SK-N-SH (cell line): Measurements from ENCODE around the gene RELT. TPM values are rescaled to one million over a fixed set of nuclear protein-coding genes. Genes with fewer than 3 reads are reported as not detected.
A peak's percentile ranks its signal among the peaks of the same experiment; 100 is the strongest.

Experiments
- CTCF ChIA-PET: fragments of 300-600, 350-600 bp; formaldehyde crosslinking; extraction: SDS; loops from one replicate; lab custom pipeline; 2021; lab: Yijun Ruan, JAX
- POLR2A ChIA-PET: fragments of 350-600 bp; sonication (Branson Sonifier 250); formaldehyde crosslinking; extraction: SDS; loops from one replicate; lab custom pipeline; 2020; ENCODE audit warnings: antibody characterized with exemption, inconsistent platforms; lab: Yijun Ruan, JAX
- DNase-seq: peaks from one replicate; pipeline ENCODE4 v3.0.0; 2012
- H2AFZ ChIP-seq: fragments of 200-600 bp; sonication (generic); 2 replicates; pipeline ENCODE4 v1.8.1; 2016; ENCODE audit warnings: antibody characterized with exemption, mild to moderate bottlenecking, low read depth
- H3F3A ChIP-seq: fragments of 200-600 bp; sonication (generic); replicated peaks from 2 replicates; pipeline ENCODE3; 2016; ENCODE audit warnings: antibody characterized with exemption, mild to moderate bottlenecking; ENCODE audit not compliant: insufficient read depth
- H3K27ac ChIP-seq, 2 experiments: fragments of 200-500 bp in 1 of 2; fragments of 200-600 bp in 1 of 2; sonication (Bioruptor generic) in 1 of 2; sonication (generic), shearing (Covaris generic) in 1 of 2; 2 replicates each; pipeline versions ENCODE4 v1.5.1 to v1.6.1; 2014 to 2016; ENCODE audit warnings: low read depth in 2 of 2, inconsistent platforms in 1 of 2, low read length in 1 of 2, mild to moderate bottlenecking in 1 of 2, mixed read lengths in 1 of 2
- H3K27me3 ChIP-seq: fragments of 200-600 bp; sonication (generic), shearing (Covaris generic); 2 replicates; pipeline ENCODE4 v1.6.1; 2016; ENCODE audit warnings: mixed run types; ENCODE audit not compliant: insufficient read depth
- H3K36me3 ChIP-seq, 2 experiments: fragments of 200-500 bp in 1 of 2; fragments of 200-600 bp in 1 of 2; sonication (Bioruptor generic) in 1 of 2; sonication (generic) in 1 of 2; replicated peaks in 1 of 2; 2 replicates each; pipeline versions ENCODE3 to v1.5.1; 2014 to 2016; ENCODE audit warnings: low read length in 1 of 2, mild to moderate bottlenecking in 1 of 2; ENCODE audit not compliant: insufficient read depth in 2 of 2, control insufficient read depth in 1 of 2
- H3K4me1 ChIP-seq, 2 experiments: fragments of 200-500 bp in 1 of 2; fragments of 200-600 bp in 1 of 2; sonication (Bioruptor generic) in 1 of 2; sonication (generic), shearing (Covaris generic) in 1 of 2; 2 replicates each; pipeline versions ENCODE4 v1.5.1 to v1.6.1; 2014 to 2016; ENCODE audit warnings: low read depth in 1 of 2, low read length in 1 of 2, mixed run types in 1 of 2; ENCODE audit not compliant: insufficient read depth in 2 of 2, control insufficient read depth in 1 of 2
- H3K4me2 ChIP-seq: fragments of 200-600 bp; sonication (generic), shearing (Covaris generic); 2 replicates; pipeline ENCODE4 v1.6.1; 2017; ENCODE audit warnings: mixed run types
- H3K4me3 ChIP-seq, 2 experiments: fragments of 200-500 bp in 1 of 2; fragments of 200-600 bp in 1 of 2; sonication (Bioruptor generic) in 1 of 2; sonication (generic), shearing (Covaris generic) in 1 of 2; 2 replicates each; pipeline versions ENCODE4 v1.5.1 to v1.8.1; 2014 to 2016; ENCODE audit warnings: low read depth in 2 of 2, inconsistent platforms in 1 of 2, low read length in 1 of 2, mild to moderate bottlenecking in 1 of 2, mixed read lengths in 1 of 2, moderate library complexity in 1 of 2
- H3K79me2 ChIP-seq: fragments of 200-600 bp; sonication (generic); 2 replicates; pipeline ENCODE4 v1.8.1; 2017; ENCODE audit warnings: mild to moderate bottlenecking; ENCODE audit not compliant: insufficient read depth
- H3K9ac ChIP-seq: fragments of 200-600 bp; sonication (generic); 2 replicates; pipeline ENCODE4 v1.6.1; 2017; ENCODE audit warnings: mixed run types
- H3K9me2 ChIP-seq: fragments of 200-600 bp; sonication (generic); 2 replicates; pipeline ENCODE4 v1.6.1; 2017; ENCODE audit warnings: mixed run types
- H3K9me3 ChIP-seq: fragments of 200-600 bp; sonication (generic); 2 replicates; pipeline ENCODE4 v1.6.1; 2017; ENCODE audit warnings: mixed run types, mild to moderate bottlenecking, moderate library complexity
- H4K20me1 ChIP-seq: fragments of 200-600 bp; sonication (generic); 2 replicates; pipeline ENCODE4 v1.6.1; 2017; ENCODE audit warnings: mild to moderate bottlenecking, mixed run types; ENCODE audit not compliant: insufficient read depth
- ELF1 ChIP-seq: IDR thresholded peaks from 2 replicates; pipeline ENCODE4 v1.4.0; 2012
- EP300 ChIP-seq, 2 experiments: IDR thresholded peaks; 2 replicates each; pipeline versions ENCODE4 v1.4.0 to v1.6.1; 2012; ENCODE audit warnings: borderline replicate concordance in 1 of 2, low read depth in 1 of 2, low read length in 1 of 2
- EZH2phosphoT487 ChIP-seq: fragments of 200-600 bp; sonication (generic); IDR thresholded peaks from 2 replicates; pipeline ENCODE4 v1.6.1; 2017; ENCODE audit warnings: low read depth, mixed run types, mild to moderate bottlenecking, antibody characterized with exemption, moderate library complexity, borderline replicate concordance
- JUND ChIP-seq: IDR thresholded peaks from 2 replicates; pipeline ENCODE4 v1.4.0; 2012
- MEF2A ChIP-seq: IDR thresholded peaks from 2 replicates; pipeline ENCODE4 v1.4.0; 2012; ENCODE audit warnings: low read depth, borderline replicate concordance
- NRF1 ChIP-seq: IDR thresholded peaks from 2 replicates; pipeline ENCODE4 v1.6.1; 2012; ENCODE audit warnings: low read depth, mild to moderate bottlenecking, low read length
- POLR2AphosphoS5 ChIP-seq: IDR thresholded peaks from 2 replicates; pipeline ENCODE4 v1.6.1; 2012; ENCODE audit warnings: low read depth, low read length
- RXRA ChIP-seq: IDR thresholded peaks from 2 replicates; pipeline ENCODE4 v1.4.0; 2012; ENCODE audit warnings: low read depth, mild to moderate bottlenecking, borderline replicate concordance
- SIN3A ChIP-seq: IDR thresholded peaks from 2 replicates; pipeline ENCODE4 v1.6.1; 2012; ENCODE audit warnings: low read depth, mild to moderate bottlenecking, low read length, moderate library complexity, borderline replicate concordance
- TAF1 ChIP-seq: IDR thresholded peaks from 2 replicates; pipeline ENCODE4 v1.6.1; 2012; ENCODE audit warnings: low read depth, mild to moderate bottlenecking, low read length, moderate library complexity, borderline replicate concordance
- YY1 ChIP-seq: IDR thresholded peaks from 2 replicates; pipeline ENCODE4 v1.4.0; 2012; ENCODE audit warnings: low read depth, mild to moderate bottlenecking
- WGBS: methylation state at CpG from one replicate; pipeline ENCODE4 v1.1.6; 2017; ENCODE audit warnings: low lambda C conversion rate; 5-methylcytosine and 5-hydroxymethylcytosine counted together
- polyA plus RNA-seq, 3 experiments: library from polyadenylated mRNA; depleted of rRNA; stranded (reverse); fragments of >200 nt; gene quantifications; 2 replicates each; pipeline ENCODE4 v1.2.3, GENCODE V29; 2012
- TF ChIP-seq, protein P1 (sequence below): IDR thresholded peaks from 2 replicates; pipeline ENCODE4 v1.4.0; 2012; ENCODE audit warnings: low read depth, borderline replicate concordance

The RELT gene
- polyA plus RNA-seq, 1 of the 3 experiments (the other 2 are of a cell fraction) = 4.3 TPM

DNA sequence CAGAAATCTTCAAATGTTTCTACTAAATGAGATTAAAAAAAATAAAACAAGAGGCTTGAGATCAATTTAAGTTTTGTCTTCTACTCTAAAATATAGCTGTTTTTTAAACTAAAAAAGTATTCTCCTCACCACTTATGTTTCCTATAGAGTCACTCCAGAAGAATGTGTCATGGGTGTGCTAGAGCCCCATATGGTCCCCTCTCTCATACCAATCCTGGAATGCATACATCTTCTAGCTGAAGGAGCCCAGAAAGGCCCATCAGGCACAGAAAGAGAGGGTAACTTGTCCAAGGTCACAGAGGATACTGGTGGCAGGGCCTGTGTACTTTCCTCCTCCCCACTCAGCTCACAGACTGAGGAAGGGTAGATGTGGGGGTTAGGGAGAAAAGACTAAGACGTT is 34.4 kb downstream of the RELT start:
- Histone ChIP-seq H3K9me2 (no peaks in the 10 kb centered on the region), H3F3A (peaks cover 11% of the 10 kb centered on the region)
- WGBS = 92% methylated on average over 1 of the region's 1 CpG
- POLR2A ChIA-PET = no interaction called here
- CTCF ChIA-PET = interaction anchor here (0.6 to 2.9 kb wide), 9 partner anchors 14 to 250 kb away, joined by 3 to 15 read pairs (median 4); no protein-coding TSS in a partner anchor
- no peak for TF ChIP-seq NRF1
- no peak for TF ChIP-seq JUND
- no peak for TF ChIP-seq EZH2phosphoT487
- no peak for TF ChIP-seq EP300 (IDR thresholded peaks at IDR 0.05; ENCODE audit: borderline replicate concordance in 1 of 2, low read depth in 1 of 2, low read length in 1 of 2)
- TF ChIP-seq, protein P1, sequence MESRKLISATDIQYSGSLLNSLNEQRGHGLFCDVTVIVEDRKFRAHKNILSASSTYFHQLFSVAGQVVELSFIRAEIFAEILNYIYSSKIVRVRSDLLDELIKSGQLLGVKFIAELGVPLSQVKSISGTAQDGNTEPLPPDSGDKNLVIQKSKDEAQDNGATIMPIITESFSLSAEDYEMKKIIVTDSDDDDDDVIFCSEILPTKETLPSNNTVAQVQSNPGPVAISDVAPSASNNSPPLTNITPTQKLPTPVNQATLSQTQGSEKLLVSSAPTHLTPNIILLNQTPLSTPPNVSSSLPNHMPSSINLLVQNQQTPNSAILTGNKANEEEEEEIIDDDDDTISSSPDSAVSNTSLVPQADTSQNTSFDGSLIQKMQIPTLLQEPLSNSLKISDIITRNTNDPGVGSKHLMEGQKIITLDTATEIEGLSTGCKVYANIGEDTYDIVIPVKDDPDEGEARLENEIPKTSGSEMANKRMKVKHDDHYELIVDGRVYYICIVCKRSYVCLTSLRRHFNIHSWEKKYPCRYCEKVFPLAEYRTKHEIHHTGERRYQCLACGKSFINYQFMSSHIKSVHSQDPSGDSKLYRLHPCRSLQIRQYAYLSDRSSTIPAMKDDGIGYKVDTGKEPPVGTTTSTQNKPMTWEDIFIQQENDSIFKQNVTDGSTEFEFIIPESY = no peak
- no peak for TF ChIP-seq TAF1
- TF ChIP-seq YY1 = no peak
- TF ChIP-seq MEF2A = no peak
- no peak for TF ChIP-seq ELF1
- TF ChIP-seq, all 33 proteins: peak for 0
- H3K27me3 ChIP-seq = no peaks in the 10 kb centered on the region
- H3K27ac ChIP-seq = 0 out of 4 replicates have a peak overlapping the region, but pooled peaks of 1 of the 2 experiments have one; percentile 15
- no peaks in the 10 kb centered on the region for H4K20me1 ChIP-seq
- peaks cover 6 to 21% of the 10 kb centered on the region in 2 experiments for H3K36me3 ChIP-seq
- no peak overlapping the region for H3K4me2 ChIP-seq
- H2AFZ ChIP-seq = no peak overlapping the region
- DNase-seq = no peak
- H3K79me2 ChIP-seq = no peaks in the 10 kb centered on the region
- H3K4me1 ChIP-seq = peaks cover 4 to 15% of the 10 kb centered on the region in 2 experiments
- no peak overlapping the region for H3K4me3 ChIP-seq
- H3K9ac ChIP-seq = no peak overlapping the region
- H3K9me3 ChIP-seq = no peaks in the 10 kb centered on the region

DNA sequence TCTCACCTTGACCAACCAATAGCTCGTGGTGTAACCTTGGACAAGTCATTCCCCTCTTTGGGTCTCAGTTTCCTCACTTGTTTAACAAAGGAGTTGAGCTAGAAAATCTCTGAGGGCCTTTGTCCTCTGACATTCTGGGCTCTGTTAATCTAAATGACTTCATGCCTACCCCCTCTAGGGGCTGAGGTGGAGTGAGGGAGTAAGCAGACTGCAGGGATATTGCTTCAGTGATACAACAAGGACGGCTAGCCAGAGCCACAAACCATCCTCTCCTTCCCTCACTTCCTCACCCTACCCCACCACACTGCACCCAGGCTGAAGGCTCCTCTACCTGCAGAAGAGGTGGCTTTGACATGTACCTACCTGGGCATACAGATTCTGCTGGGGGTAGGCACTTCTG is 34.8 kb downstream of the RELT start:
- Histone ChIP-seq H2AFZ (no peak overlapping the region), H4K20me1 (no peaks in the 10 kb centered on the region), H3K4me3 (no peak overlapping the region), H3K27ac (0 out of 4 replicates have a peak overlapping the region, but pooled peaks of 1 of the 2 experiments have one; percentile 15), H3K9me2 (no peaks in the 10 kb centered on the region), H3K79me2 (no peaks in the 10 kb centered on the region), H3F3A (peaks cover 15% of the 10 kb centered on the region), H3K27me3 (no peaks in the 10 kb centered on the region), H3K4me2 (no peak overlapping the region), H3K36me3 (peaks cover 6 to 18% of the 10 kb centered on the region in 2 experiments), H3K9ac (no peak overlapping the region), H3K9me3 (no peaks in the 10 kb centered on the region), H3K4me1 (peaks cover 6 to 18% of the 10 kb centered on the region in 2 experiments)
- no peak for DNase-seq
- ChIA-PET CTCF (interaction anchor here (0.6 to 2.9 kb wide), 9 partner anchors 11 to 250 kb away, joined by 3 to 15 read pairs (median 4); no protein-coding TSS in a partner anchor), POLR2A (no interaction called here)
- 91% methylated on average over 2 of the region's 2 CpGs for WGBS
- no peak for TF ChIP-seq SIN3A
- TF ChIP-seq RXRA = no peak
- no peak for TF ChIP-seq POLR2AphosphoS5
